Stimulated activated CD8-positive, alpha-beta memory T cell treated with anti-CD3 and anti-CD28 coated beads, Interleukin-7, amount 100 ng/mL, for 4 hours (primary cell): ENCODE data around the gene CHST8.

Source experiments
- DNase-seq, 2 donors: peaks; one replicate each; pipeline ENCODE4 v3.0.0-alpha.2; 2020; ENCODE audit warnings: low read depth in 2 of 2

Gene CHST8

DNA sequence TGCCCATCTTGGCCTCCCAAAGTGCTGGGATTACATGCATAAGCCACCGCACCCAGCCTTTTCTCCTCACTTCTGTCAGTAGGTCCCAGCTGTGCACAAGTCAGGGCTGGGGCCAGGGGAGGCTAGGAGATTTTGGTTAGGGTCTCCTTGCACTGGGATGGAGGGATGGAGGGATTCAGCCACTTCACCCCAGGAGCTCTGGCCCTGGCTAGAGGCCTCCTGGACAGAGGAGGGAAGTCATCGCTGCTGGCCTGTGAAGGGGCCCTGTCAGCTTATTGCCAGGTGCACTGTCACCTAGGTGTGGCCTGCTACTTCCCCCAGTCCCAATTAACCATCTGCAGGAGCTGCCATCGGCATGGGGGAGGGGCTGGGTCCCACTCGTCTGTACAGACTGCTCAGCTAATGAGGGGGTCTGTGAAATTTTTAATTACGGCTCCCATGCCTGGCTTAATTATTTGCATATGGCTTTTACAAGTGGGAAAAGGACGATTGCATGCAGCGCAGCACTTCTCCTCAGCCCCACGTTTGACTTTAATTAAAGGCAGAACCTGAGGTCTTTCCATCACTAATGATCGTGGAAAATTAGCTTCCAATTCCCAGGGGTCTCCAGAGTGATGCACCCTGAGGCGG is 52.4 kb downstream of the CHST8 start:
- no peak for DNase-seq

DNA sequence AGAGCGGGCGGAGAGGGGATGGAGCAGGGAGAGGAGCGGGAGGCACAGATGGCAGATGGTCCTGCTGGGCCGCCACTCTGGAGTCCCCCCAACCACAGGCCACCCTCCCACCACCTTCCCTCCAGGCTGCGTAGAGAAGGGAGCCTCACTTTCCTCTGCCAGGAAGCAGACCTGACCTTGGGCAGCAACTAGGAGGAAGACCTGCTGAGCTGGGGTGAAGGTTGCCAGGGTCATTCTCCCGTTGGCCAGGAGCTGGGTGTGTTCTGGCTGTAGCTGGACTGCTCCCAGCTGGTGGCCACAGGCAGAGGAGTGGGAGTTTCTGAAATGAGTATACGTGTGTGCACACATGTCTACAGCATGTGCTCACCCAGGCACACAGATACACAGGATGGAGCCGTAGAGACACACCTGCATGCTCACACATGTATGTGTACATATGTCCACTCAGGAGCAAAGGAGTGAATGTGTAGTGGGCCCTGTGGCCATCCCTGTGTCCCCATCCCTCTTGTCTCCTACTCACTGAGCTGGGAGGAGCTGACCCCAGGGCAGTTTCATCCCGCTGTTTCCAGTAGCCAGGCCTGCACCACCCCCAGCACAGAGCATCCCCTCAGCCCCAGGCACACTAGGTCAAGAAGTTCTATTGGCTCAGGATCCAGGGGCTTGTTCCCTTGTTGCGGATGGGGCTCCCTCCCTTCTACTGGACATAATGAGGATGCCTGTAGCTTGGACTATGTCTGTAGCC is 53.0 kb downstream of the CHST8 start:
- DNase-seq: no peak

DNA sequence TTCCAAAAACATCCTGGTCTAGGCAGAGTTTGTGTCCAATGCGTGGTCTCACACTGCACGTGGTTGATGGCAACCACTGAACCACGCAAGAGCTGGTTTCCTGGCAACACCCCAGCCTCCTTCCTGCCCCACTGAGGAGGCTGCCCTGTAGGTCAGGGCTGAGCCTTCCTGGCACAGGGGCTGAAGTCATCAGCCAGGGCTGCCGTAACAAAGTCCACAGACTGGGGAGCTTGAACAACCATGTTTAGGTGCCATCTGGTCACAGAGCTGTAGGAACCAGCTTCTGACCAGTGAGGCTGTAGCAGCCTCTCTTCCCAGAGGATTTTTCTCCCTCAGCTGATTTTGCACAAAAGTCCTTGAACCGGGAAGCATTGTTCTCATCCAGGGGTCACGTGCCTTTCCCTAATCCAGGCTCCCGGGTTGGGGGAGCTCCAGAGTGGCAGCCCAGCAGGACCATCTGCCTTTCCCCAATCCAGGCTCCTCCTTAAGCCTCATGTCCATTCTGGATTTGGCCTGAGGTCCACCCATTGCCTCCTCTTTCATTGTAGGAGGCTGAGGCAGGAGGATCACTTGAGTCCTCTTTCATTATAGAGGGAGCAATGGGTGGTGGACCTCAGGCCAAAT is 53.9 kb downstream of the CHST8 start:
- no peak for DNase-seq

DNA sequence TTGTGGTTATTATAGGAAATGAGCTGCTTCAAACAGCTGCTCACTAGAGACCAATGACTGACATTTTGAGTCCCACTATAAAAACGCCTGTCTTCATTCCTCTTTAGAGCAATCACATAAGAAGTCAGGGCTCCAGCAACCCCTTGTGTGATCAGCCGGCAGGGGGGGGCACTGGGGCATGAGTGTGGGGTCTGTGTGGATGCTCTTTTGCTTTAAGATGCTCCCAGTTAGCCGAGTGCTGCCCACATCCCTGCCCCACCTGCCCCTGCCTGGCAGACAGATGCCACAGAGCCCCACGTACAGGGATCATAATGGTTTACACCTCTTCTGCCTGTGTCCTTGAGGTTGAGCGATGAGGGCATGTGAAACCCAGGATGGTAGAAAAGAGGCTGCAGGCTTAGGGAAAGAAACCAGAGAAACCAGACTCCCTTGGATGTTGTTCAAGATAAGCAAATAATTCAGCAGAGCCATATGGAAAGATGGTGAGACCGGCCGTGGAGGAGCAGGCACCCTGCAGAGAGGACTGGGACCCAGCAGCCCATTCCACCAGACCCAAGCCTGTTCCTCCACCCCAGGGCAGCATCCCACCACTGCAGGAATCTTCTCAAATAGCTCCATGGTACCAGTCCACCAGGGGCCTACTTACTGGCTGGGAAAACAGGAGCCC is 55.4 kb downstream of the CHST8 start:
- no peak for DNase-seq

DNA sequence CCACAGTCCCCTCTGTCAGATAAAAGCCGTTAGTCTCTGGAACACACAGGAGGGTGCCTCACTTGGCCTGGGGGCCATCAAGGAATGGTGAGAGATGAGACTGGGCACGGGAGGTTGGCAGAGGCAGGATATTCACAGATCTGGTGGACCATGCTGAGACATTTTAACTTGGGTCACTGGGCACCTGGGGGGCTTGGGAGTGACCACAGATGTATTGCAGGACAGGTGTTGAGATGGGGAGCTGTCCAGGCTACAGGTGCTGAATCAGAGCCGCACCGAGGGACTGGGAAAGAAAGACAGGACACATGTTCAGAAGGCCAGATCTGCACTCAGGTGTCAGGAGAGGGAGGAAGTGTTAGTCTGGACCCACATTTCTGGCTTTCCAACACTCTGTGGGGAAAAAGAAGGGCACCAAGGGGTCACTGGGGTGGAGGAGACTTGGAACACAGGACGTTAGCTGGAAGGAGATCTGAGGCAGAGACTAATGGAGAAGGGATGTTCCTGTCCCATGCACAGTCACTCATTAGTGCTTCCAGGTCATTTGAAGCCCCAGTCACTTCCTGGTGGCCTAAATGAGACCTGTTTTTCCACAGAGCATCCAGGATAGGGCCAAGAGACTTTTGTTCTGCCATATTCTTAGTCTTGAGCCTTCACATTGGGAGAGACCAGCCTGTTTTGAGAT is 56.1 kb downstream of the CHST8 start:
- no peak for DNase-seq

DNA sequence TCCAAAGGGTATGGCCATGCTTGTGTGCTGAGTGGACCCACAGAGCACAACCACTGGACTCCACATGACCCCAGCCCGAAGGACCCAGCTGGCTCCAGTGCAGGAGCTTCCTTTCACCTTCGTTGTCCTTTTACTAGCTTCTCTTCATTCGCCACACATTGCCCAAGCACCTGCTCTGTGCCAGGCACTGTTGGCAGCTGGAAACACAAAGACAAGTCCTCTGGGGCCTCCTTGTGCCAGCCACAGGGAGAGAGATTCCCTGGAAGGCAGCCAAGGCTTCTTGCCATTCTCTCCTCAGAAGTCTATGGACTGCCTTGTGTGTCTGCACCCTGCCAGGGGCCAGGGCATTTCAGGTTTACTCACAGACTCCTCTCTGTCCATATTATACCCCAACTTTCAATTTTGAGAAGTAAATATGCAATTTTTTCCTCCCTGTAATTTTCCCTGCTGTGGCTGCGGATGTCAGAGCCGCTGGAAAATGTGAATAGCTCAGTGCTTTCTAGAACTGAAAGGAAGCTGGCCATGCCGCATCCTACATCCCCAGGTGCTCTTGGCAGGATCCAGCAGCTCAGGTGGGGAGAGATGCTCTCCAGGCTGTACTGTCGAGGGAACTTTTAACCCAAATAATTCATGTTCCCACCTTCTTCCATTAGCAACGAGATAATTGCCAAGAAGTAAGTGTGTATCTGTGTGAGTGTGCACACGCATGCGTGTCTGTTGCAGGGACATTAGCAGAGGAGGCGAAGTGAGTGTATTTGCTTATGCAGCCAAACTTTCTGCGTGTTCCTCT is 57.2 kb downstream of the CHST8 start:
- no peak for DNase-seq

DNA sequence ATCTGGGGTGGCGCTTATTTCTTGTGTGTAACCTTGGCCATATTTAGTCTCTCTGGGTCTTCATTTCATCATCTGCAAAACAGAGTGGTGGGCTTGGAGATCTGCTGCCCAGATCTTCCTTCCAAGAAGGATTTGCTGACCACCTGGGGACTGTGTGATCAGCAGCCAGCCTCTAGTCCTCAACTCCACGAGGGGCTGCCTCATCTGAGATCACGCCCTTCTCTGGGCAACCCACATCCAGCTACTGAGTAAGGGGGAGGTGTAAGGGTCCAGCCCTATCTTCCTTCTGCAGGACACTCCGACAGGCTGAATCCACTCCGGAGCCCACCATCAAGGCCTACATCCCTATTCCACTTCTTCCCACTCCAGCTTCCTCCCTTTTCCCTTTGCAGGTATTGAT is 57.9 kb downstream of the CHST8 start:
- DNase-seq: no peak

DNA sequence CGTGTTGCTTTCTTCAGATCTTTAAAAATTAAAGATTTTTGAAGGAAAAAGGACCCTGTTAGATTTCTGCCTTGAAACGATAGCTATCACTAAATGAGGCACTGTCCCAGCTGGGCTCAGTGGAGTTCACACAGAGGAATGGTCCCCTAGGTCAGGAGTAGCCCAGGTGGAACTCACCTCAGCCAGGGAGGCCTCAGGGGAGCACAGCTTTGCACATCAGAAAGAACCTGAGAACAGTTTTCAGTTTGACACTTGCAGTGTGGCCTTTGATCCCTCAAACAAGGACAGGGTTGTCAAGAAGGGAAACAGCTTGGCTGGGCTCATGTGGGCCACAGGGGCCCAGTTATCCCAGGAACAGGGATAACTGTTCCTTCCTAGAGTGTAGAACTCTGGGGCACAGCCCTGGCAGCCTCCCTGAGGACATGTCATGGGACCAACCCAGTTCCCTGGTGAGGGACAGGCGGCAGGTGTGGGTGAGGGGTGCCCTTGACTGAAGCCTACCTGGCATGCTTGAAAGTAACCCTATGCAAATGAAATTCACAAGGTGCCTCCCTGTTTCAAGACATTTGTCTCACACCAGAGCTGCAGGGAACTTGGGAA is 59.4 kb downstream of the CHST8 start:
- no peak for DNase-seq

DNA sequence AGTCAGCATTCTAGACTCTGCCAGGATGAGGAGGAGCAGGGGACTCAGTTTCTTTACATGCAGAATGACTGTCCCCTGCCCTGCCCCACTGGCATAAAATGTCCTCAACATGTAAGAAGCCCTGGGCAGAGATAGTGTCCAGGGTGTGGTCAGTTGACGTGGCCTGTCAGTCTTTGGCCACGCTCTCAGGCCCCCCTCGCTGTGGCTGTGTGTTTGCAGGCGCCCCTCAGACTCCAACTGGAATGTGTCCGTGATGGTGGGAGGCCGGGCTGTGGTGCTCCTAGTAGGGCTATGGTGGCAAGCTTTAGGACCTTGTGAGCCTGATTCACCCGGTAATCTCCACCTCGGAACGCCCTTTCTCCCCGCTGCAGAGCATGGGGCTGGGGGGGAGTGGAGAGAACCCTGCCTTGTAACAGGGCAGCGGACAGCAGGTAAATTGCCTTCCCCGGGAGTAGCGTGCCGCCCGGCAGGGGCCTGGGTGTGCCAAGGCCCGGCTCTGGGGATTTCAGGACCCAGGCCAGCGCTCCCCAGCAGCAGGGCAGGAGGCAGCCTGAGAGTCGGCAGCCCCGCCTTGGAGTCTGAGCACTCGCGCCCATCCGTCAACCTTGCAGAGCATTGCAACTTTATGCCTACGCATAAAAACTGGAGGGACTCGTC is 62.3 kb downstream of the CHST8 start:
- no peak for DNase-seq

DNA sequence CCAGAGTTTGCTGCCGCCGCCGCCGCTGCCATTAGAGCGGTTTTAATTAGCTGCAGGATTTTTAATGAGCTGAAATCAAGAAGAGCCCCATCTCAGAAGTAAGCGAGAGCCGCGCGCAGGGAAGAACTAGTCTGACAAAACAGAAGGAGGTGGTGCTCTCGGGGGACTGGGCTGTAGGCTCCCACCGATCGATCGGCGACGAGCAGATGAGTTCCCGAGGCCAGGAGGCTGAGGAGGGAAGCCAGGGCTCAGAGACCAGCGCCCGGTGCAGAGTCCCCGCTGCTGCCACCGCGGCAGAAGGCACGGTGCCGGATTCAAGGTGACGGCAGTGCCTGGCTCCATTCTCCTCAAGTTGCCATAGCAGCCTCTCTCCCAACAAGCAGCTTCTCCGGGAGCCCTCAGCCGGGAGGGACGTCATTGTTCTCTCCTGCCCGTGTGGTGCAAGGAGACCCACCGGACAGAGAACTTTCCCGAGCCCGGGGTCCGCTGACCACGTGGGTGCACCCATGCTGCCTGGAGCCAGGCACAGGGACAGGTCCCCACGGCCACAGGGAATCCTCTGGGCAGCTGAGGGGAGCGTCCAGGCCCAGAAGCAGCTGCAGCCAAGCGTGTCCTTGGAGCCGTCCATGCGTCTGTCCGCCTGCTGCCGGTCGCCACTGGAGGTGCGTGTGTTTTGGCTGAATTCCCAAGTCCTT is 62.9 kb downstream of the CHST8 start:
- no peak for DNase-seq

DNA sequence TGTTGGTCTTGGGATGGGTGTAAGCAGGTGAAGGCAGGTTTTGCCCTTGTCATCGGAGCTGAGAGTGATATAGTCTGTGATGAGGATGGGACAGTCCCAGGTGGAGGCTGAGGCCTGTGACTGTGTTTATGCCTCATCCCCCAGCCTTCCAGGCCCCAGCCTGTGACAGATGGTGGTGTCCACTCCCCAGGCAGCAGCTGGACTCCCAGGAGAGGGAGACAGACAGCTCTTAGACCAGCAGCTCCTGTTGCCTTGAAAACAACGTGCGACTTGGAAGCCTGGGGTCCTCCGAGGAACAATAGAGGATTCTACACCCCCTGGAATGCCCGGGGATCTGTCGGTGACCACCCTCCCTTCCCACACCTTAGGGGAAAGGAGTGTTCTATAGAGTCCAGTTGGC is 63.8 kb downstream of the CHST8 start:
- no peak for DNase-seq

DNA sequence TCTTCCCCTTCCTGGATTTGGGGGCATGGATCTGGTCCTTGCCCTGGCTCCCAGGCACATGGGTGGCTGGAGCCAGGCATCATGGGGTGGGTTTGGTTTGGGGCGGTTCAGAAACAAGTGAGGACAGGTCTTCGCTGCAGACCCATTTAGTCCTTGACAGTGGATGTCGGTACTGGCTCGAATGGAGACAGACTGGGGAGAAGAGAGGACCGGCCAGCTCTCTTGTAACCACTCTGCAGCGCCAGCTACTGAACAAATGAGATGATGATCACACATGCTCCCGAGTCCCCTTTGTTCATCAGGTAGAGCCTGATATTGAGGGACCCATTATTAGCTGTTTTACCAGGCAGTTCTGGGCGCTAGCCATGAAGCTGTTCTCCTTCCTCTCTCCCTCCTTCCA is 64.5 kb downstream of the CHST8 start:
- DNase-seq: no peak

DNA sequence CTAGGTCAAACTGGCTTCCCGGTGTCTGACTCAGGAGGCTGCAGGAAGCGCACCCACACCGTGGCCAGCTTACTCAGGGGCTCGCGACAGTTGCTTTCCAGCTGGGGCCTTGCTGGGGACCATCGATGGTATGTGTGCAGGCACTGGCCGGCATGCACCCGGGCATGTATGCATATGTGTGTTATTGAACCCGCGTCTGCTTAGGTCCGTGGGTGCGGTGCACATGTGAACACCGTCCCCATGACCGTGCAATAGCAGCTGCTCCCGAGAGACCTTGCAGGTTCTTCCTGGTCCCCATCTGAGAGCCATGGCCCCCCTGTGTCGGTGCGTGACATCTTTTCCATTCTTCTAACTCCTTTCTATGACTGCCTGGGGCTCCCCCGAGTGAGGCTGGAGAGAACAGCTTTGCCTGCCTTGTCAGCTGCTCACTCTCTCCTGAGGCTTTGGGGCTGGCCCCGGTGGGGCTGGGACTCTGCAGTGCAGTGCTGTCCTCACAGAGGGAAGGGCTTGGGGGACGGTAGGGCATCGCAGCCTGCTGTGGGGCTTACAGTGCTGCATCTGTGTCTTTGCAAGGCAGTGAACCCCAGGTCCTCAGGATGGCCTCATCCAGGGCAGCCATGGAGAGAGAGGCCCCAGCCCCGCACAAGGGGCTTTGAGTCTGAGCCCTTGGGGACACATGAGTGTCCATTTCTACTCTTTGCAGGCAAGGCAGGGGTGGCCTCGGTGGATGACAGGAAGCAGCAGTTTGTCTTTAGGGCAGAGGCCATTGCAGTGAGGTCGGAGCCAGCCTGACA is 65.1 kb downstream of the CHST8 start:
- no peak for DNase-seq

DNA sequence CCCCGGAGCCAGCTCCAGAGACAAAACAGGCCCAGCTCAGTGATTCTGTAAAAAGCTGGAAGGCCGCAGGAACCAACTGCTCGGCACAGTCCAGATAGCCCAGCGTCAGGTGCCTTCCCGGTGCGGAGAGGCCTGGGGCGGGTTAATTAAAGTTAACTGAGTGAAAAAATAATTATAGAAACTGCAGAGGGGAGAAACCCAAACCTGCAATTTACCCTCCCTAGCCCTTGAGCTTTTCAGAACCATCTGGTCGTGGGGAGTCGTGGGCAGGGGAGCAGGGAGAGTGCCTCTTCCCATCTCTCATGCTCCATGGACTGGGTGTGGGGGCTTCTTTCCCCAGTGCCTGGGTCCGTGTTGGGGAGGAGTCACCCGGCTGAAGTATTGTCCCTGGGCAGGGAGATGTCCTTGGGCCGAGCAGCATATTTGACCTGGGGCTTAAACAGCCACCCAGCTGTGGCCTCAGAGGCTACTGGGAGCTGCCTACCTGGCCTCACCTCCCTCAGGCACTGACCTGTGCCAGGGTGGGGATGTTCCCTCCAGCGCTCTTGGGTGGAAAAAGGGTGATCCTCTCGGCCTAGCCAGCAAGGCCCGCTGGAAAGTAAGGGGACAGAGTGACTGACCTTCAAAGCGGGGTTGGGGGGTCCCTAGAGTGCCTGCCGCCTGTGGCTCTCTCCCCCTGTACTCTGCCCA is 65.9 kb downstream of the CHST8 start:
- no peak for DNase-seq

DNA sequence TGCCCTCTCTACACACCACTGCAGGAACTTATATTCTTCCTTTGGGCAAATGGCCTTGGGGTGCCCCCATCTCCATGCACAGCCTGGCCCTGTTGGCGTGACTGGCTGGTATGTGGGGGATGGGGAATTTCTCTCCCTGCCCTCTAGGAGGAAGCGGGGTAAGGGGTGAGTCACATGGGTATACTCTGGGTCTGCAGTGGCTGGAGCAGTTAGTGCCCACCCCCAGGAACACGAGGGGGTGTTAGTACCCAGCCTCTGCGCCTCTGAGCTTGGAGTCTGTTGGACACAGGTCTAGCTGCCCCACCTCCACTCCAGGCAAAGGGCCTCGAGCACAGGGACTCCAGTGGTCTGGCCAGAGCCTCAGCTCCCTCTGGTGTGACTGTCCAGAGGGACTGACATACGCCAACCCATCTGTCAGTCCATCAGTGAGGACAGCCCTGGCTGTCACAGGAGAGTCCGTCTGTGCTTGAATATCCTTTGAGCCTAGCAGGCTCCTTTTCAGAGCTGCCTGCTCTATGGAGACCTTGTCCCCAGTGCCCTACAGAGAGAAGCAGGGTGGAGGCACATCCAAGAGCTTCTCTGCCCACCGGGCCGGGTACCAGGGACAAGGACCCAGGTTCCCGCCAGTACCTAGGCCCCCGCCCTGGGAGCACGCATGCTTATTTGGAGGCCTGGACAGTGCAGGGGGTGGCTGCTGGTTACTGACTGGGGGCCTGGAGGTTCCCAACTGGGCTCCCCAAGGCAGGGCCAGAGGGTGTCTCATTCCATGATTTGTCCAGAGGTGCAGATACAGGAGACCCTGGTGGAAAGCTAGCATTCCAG is 66.6 kb downstream of the CHST8 start:
- DNase-seq: no peak

DNA sequence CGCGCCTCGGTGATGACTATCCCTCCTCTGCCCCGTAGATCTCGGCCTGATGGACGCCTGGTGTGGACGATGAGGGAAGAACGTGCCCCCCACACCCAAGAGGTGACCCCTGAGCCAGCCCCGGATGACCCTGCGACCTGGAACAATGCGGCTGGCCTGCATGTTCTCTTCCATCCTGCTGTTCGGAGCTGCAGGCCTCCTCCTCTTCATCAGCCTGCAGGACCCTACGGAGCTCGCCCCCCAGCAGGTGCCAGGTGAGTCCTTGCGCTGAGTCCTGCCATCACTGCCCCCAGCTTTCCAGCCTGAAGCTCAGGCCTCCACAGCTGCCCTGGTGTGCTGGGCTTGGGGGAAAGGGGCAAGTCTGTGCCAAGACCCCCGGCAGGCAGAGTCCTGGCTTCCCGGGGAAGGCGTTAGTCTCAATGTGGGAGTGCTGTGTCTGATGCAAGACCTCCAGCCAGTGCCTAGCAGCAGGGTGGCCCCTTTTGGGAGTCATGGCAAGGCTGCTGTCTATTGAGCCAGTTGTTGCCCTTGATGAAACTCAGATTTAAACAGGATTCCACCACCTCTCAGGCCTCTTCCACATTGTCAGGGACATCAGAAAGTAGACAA is 67.5 kb downstream of the CHST8 start:
- no peak for DNase-seq

DNA sequence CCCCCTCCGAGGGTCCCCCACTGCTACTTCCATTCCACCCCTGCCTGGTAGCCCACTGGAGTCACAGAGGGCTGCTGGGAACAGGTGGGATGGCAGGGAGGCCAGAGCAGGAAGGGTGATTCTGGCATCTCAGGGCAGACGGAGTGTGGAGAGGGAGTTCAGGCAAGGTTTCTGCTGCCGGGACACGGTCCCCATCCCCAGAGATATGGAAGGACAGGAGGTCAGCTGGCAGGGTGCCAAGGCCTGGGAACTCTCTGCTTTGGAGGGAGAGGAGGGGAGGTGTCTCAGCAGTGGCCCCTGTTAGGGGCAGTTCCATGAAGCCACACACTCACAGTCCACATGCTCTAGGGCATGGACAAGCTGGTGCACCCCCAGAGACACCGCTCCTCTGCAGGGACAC is 68.1 kb downstream of the CHST8 start:
- no peak for DNase-seq
